Type B pancreatic cell (in vitro differentiated cells): ENCODE results near the gene DDX54. TPM values are rescaled to one million over a fixed set of nuclear protein-coding genes. Genes with fewer than 3 reads are reported as not detected.

Experiments
- DNase-seq: peaks from one replicate; pipeline ENCODE4 v3.0.0; 2021; ENCODE audit warnings: mixed read lengths; ENCODE audit not compliant: unreplicated experiment; ENCODE audit errors: extremely low spot score
- H3K27ac Mint-ChIP-seq: 2 replicates; pipeline ENCODE4 v1.8.0; 2021; ENCODE audit warnings: mild to moderate bottlenecking, mixed read lengths
- H3K27me3 Mint-ChIP-seq: 2 replicates; pipeline ENCODE4 v1.8.0; 2021; ENCODE audit warnings: mixed read lengths
- H3K36me3 Mint-ChIP-seq: 2 replicates; pipeline ENCODE4 v1.8.0; 2021; ENCODE audit warnings: mixed read lengths
- H3K4me1 Mint-ChIP-seq: one replicate; pipeline ENCODE4 v1.8.0; 2021; ENCODE audit warnings: mixed read lengths; ENCODE audit not compliant: unreplicated experiment
- H3K4me3 Mint-ChIP-seq: 2 replicates; pipeline ENCODE4 v1.8.0; 2021; ENCODE audit warnings: mild to moderate bottlenecking, mixed read lengths
- H3K9me3 Mint-ChIP-seq: 2 replicates; pipeline ENCODE4 v1.8.0; 2021; ENCODE audit warnings: mixed read lengths
- CTCF ChIP-seq: fragments of 200-600 bp; sonication (generic); conservative IDR thresholded peaks from 2 replicates; pipeline ENCODE4 v1.5.0; 2021; ENCODE audit warnings: antibody characterized with exemption, mild to moderate bottlenecking
- total RNA-seq: library from RNA; stranded (reverse); gene quantifications from 2 replicates; pipeline ENCODE4 v1.2.1, GENCODE V29; 2021; ENCODE audit warnings: low replicate concordance

DDX54 gene
- total RNA-seq, 1 donor from 2014 or later, result 66.1 TPM

GRCh38 chr12:113232089-113232839 is 47.0 kb upstream of the DDX54 start:
- no peak for TF ChIP-seq CTCF
- Mint-ChIP-seq H3K27ac (peak overlapping the region; percentile 86), H3K4me1 (peaks cover 37% of the 10 kb centered on the region), H3K36me3 (peaks cover 41% of the 10 kb centered on the region), H3K4me3 (no peak overlapping the region), H3K27me3 (no peaks in the 10 kb centered on the region), H3K9me3 (no peaks in the 10 kb centered on the region)
- no peak for DNase-seq

GRCh38 chr12:113231235-113232088 is 46.2 kb upstream of the DDX54 start:
- H3K4me3 Mint-ChIP-seq, result no peak overlapping the region
- H3K4me1 Mint-ChIP-seq, result peaks cover 37% of the 10 kb centered on the region
- no peaks in the 10 kb centered on the region for H3K9me3 Mint-ChIP-seq
- peak overlapping the region; percentile 86 for H3K27ac Mint-ChIP-seq
- DNase-seq, result no peak
- no peaks in the 10 kb centered on the region for H3K27me3 Mint-ChIP-seq
- peaks cover 37% of the 10 kb centered on the region for H3K36me3 Mint-ChIP-seq
- no peak for TF ChIP-seq CTCF

DNA sequence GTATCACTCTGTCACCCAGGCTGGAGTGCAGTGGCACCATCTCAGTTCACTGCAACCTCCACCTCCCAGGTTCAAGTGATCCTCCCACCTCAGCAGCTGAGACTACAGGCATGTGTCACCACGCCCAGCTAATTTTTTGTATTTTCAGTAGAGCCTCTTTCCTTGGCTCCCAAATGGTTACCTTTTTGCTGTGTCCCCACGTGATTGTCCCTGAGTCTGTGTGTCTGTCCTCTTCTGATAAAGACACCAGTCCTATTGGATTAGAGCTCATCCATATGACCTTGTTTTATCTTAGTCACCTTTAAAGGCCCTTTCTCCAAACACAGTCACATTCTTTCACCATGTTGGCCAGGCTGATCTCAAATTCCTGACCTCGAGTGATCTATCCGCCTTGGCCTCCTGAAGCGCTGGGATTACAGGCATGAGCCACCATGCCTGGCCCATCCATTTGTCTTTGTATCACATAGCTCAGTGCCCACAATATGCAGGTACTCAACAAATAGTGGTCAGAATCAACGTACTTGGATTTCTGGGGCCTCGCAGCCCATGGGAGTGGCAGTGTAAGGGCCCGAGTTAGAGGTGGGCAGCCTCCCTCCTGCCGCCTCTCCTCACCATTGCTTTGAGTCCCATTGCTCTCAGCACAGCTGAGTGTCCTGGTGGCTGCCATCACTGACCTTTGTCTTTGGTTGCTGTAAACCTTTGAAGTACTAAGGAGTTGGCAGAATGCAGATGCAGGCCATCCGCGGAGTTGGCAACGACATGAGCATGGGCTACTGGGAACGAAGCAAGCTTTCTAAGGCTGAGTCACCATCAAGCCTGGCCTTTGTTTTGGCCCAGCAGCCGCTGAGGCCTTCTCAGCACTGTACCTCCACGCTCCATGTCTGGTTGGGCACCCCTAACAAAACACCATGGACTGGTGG is 45.3 kb upstream of the DDX54 start:
- TF ChIP-seq CTCF, result no peak
- DNase-seq, result no peak
- Mint-ChIP-seq H3K36me3 (peaks cover 33% of the 10 kb centered on the region), H3K27ac (peak overlapping the region; percentile 99), H3K4me1 (peaks cover 33% of the 10 kb centered on the region), H3K4me3 (peak overlapping the region; percentile 13), H3K27me3 (no peaks in the 10 kb centered on the region), H3K9me3 (no peaks in the 10 kb centered on the region)

DNA sequence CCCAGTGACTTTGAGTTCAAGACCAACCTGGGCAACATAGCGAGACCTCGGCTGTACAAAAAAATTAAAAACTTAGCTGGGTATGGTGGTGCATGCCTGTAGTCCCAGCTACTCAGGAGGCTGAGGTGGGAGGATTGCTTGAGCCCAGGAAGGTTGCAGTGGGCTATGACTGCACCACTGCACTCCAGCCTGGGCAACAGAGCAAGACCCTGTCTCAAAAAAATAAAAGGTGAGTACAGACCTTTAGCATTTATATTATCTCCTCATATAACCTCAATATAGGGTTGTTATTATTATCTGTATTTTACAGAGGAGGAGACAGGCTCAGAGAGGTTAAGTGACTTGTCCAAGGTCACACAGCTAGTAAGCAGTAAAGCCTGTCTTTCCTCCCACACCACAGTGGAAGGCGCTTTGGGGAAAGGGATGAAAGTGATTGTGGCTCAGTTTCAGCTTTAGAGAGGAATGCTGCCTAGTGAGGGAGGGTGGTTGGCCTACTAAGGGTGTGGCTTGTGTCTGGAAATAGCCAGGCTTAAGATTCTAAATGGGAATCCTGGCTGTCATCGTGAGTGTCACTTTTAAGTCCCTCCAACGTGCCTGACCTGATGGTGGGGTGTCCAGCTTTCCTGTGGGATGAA is 43.2 kb upstream of the DDX54 start:
- H3K27me3 Mint-ChIP-seq, result no peaks in the 10 kb centered on the region
- H3K9me3 Mint-ChIP-seq, result no peaks in the 10 kb centered on the region
- peaks cover 25% of the 10 kb centered on the region for H3K36me3 Mint-ChIP-seq
- no peak for TF ChIP-seq CTCF
- H3K4me3 Mint-ChIP-seq, result peak overlapping the region; percentile 73
- no peak for DNase-seq
- H3K27ac Mint-ChIP-seq, result peak overlapping the region; percentile 99
- H3K4me1 Mint-ChIP-seq, result peaks cover 20% of the 10 kb centered on the region
